C4-2B (cell line): ENCODE results near the gene FOXD3.
"Not testable (repeated sequence)": the region's sequence is repeated elsewhere in the genome, so short reads cannot be mapped to it uniquely, and the experiment has no call there.

ENCODE experiments used
- H3K27ac ChIP-seq: fragments of 450-650 bp; 2 replicates; pipeline ENCODE4 v1.5.1; 2017
- ZFX ChIP-seq: fragments of 450-650 bp; IDR thresholded peaks from 2 replicates; pipeline ENCODE4 v1.6.1; 2017
- TF ChIP-seq, protein P1 (sequence below): fragments of 450-650 bp; conservative IDR thresholded peaks from 2 replicates; pipeline ENCODE4 v1.5.1; 2017; ENCODE audit warnings: mild to moderate bottlenecking

The FOXD3 gene

DNA sequence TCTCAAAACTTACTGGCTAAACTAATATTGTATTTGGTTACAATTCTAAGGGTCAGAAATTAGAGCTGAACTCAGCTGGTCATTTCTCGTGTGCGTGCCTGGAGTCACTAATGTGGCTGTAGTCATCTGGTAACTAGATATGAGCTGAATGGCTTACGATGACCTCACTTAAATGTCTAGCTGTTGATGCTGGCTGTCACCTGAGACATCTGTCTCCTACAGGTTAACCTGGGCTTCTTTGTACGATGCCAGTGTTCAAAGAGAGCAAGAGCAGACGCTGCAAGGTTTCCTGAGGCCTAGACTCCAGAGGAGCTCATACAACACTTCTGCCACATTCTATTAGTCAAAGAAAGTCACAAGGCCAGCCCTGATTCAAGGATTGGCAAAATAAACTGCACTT lies 28.0 kb downstream of the FOXD3 start:
- TF ChIP-seq, protein P1, sequence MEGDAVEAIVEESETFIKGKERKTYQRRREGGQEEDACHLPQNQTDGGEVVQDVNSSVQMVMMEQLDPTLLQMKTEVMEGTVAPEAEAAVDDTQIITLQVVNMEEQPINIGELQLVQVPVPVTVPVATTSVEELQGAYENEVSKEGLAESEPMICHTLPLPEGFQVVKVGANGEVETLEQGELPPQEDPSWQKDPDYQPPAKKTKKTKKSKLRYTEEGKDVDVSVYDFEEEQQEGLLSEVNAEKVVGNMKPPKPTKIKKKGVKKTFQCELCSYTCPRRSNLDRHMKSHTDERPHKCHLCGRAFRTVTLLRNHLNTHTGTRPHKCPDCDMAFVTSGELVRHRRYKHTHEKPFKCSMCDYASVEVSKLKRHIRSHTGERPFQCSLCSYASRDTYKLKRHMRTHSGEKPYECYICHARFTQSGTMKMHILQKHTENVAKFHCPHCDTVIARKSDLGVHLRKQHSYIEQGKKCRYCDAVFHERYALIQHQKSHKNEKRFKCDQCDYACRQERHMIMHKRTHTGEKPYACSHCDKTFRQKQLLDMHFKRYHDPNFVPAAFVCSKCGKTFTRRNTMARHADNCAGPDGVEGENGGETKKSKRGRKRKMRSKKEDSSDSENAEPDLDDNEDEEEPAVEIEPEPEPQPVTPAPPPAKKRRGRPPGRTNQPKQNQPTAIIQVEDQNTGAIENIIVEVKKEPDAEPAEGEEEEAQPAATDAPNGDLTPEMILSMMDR, result no peak
- TF ChIP-seq ZFX, result no peak
- no peak overlapping the region for H3K27ac ChIP-seq

DNA sequence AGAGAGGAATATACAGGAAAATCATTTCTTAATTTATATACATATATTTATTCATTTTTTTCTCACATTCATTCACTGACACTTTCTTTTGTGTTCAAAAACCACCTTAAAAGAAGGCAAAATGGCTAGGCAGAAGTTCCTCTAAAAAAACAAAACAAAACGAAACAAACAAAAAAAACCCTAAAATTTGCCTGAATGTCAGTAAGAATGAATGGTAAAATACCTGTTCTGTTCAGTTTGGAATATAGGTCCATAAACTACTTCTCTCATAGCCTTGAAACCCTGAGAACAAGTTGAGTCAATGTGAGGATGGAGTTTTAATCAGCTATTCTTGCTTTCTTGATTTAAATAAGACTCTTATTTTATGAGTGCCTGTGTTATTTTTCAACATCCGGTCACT lies 30.4 kb downstream of the FOXD3 start:
- TF ChIP-seq ZFX, result no peak
- TF ChIP-seq, protein P1, result no peak
- H3K27ac ChIP-seq, result no peak overlapping the region

DNA sequence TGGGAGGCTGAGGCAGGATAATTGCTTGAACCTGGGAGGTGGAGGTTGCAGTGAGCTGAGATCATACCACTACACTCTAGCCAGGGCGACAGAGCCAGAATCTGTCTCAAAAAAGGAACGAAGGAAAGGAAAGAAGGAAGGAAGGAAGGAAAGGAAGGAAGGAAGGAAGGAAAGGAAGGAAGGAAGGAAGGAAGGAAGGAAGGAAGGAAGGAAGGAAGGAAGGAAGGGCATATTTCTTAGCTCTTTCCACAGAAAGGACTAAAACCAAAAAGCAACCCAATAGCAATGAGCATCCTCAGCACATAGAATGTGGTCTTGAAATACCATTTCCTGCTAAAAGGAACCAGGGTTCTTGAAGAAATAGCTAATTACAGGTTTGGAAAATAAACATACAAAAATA lies 33.9 kb downstream of the FOXD3 start:
- H3K27ac ChIP-seq, result not testable (repeated sequence)

DNA sequence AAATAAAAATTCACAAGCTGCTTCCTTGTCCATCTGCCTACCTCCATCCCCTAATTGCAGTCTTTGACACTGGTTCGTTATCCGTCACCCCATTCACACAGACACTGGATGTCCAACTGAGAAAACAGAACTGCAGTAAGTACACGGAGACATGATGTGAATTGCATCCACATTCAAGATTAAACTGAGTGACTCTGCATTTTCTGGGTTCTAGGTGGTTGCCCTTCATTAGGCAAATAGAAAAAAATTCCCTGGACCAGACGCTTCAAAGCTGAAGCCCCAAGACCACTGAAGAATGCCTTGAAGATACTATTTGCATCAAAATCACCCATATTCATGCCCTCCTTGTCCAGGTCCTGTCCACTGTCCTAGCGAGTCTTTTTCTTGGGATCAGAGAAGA lies 37.2 kb downstream of the FOXD3 start:
- no peak overlapping the region for H3K27ac ChIP-seq
- TF ChIP-seq ZFX, result no peak
- TF ChIP-seq, protein P1, result no peak

DNA sequence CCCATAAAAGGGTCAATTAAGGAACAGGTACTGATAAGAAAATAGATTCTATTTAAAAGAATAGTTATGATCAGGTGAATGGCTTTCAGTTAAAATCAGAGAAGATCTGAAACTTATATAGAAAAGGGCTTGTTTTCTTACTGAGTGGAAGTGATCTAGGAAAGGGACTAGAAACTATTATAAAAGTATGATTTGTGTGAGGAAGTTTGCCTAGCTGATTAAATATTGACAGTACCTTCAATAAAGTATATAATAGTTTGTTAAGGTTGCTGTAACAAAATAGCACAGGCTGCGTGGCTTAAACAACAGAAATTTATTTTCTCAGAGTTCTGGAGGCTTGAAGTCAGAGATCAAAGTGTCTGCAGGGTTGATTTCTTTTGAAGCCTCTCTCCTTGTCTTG lies 39.7 kb downstream of the FOXD3 start:
- TF ChIP-seq ZFX, result no peak
- TF ChIP-seq, protein P1, result no peak
- H3K27ac ChIP-seq, result no peak overlapping the region

DNA sequence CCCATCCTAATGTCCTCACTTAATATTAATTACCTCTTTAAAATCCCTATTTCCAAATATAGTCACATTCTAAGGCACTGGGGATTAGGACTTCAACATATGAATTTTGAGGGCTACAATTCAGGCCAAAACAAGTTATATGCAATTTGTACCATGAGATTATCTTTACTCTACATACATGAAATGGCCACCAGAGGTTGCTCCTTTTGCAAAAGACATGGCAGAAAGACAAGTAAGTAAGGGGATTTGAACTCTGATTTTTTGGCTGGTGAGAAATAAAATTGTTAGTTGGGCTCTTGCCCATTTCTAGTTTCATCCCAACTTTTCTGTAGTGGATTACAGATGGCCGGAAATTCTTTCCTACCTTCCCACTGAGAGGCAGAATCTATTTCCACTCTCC lies 40.2 kb downstream of the FOXD3 start:
- no peak for TF ChIP-seq ZFX
- TF ChIP-seq, protein P1, result peak; percentile 26; the same call in 1 of the 2 replicates

DNA sequence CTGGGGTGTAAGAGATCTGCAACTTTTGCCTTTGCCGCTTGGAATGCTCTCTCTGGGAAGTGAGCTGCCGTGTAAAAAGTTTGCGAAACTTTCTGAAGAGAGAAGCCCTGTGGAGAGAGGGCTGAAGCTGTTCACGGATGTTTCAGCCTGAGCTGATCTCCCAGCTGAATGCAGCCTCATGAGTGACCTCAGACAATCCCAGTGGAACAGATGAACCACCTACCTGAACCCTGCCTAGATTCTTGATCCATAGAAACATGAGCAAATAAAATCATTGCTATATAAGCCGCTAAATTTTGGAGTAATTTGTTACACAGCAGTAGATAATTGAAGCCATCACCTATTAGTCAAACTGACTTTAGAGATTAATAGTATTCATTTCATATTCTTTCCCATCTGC lies 40.6 kb downstream of the FOXD3 start:
- H3K27ac ChIP-seq, result peak overlapping the region; percentile 45
- TF ChIP-seq, protein P1, result no peak
- TF ChIP-seq ZFX, result no peak

More for the DNA sequence above, 40.2 kb downstream of the FOXD3 start:
- H3K27ac ChIP-seq, result peak overlapping the region; percentile 45

DNA sequence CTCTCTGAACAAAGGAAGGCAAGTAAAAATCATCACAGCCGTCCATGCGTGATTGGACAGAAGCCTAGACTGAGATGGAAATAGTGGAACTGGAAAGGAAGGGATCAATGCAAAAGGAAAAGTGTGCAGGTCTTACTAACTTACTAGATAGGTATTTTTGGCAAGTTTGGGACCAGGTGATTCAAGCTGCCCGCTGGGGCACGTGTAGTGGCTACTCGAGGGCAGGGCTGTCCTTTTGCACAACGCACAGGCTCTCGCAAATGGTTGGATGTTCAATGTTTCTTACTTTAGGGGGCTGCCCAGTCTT lies 44.5 kb downstream of the FOXD3 start:
- TF ChIP-seq, protein P1, result no peak
- no peak for TF ChIP-seq ZFX
- peak overlapping the region; percentile 78 for H3K27ac ChIP-seq
